ENCODE data around the gene CATSPER1.

Gene CATSPER1

DNA sequence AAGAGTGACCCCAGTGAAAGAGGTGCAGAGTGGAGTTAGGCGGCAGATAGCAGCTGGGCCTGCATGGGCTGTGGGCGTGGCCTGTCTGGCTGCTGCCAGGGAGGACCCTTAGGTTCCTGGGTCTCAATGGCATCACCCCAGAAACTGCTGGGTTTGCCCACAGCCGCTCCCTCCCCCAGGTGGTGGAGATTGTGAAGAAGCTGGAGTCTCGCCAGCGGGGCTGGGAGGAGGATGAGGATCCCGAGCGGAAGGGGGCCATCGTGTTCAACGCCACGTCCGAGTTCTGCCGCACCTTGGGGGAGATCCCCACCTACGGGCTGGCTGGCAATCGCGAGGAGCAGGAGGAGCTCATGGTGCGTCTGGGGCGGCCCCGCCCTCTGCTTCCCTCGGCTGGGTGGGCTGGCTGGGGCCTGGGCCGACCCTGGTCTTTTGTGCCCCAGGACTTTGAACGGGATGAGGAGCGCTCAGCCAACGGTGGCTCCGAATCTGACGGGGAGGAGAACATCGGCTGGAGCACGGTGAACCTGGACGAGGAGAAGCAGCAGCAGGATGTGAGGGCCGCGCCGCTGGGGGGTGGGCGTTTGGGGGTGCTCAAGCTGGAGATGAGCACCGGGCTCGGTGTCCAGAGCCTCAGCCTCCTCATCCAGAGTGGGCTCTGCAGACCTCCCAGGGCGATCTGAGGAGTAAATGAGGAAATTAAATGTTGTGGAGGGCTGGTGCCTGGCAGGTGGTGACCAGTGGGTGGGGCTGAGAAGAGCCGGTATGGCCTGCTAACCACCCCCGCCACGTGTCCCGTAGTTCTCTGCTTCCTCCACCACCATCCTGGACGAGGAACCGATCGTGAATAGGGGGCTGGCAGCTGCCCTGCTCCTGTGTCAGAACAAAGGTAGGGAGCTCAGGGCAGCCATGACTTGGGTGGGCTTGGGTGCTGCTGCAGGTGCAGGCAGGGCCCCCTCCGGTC is 49.8 kb downstream of the CATSPER1 start:
- no peak for TF ChIP-seq CTCF (IDR thresholded peaks at IDR 0.05; ENCODE audit: borderline replicate concordance, control extremely low read depth, extremely low read depth, insufficient read depth, missing control alignments)
- in situ Hi-C loops (cut with MboI; ENCODE audit: low sequenced_read_pairs, unreplicated experiment): loop anchor here (25.0 kb wide), 1 partner anchor 264 kb away; the partner anchor contains the start of genes KAT5 and RNASEH2C
- no peak for DNase-seq (ENCODE audit: low spot score)

GRCh38 chr11:65975771-65976170 is 50.5 kb downstream of the CATSPER1 start:
- in situ Hi-C loops (cut with MboI; ENCODE audit: low sequenced_read_pairs, unreplicated experiment): loop anchor here (25.0 kb wide), 1 partner anchor 263 kb away; the partner anchor contains the start of genes KAT5 and RNASEH2C
- no peak for DNase-seq (ENCODE audit: low spot score)
- no peak for TF ChIP-seq CTCF (IDR thresholded peaks at IDR 0.05; ENCODE audit: borderline replicate concordance, control extremely low read depth, extremely low read depth, insufficient read depth, missing control alignments)

DNA sequence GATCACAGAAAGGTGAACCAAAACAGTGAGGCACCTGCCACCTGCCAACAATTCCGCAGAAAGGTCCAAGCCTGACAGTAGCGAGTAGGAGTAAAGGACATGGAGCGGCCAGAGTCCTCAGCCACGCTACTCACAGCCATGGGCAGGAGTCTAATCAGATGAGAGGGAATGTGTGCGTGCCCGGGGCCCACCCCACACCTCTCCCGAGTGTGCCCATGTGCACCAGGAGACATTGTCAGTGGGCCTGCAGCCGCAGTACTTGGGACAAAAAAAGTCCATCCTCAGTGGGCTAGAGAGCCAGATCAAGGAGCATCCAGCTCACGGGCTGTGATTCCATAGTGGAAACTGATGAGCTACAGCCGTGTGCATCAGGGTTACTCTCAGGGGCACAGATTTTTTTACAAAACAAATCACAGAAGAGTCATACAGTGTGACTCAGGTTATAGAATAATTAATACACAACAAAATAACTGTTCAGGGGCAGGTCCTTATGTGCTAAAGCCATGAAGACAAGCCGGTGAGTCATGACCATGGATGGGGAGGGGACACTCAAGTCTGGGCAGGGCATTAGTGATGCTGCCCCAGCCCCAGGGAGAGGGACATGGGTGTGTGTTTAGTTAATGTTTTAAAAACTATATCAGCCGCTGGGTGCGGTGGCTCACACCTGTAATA is 52.7 kb downstream of the CATSPER1 start:
- in situ Hi-C loops (cut with MboI; ENCODE audit: low sequenced_read_pairs, unreplicated experiment): no loop called here
- DNase-seq (ENCODE audit: low spot score): no peak
- TF ChIP-seq CTCF (IDR thresholded peaks at IDR 0.05; ENCODE audit: borderline replicate concordance, control extremely low read depth, extremely low read depth, insufficient read depth, missing control alignments): no peak

GRCh38 chr11:65972116-65972515 is 54.2 kb downstream of the CATSPER1 start:
- TF ChIP-seq CTCF (IDR thresholded peaks at IDR 0.05; ENCODE audit: borderline replicate concordance, control extremely low read depth, extremely low read depth, insufficient read depth, missing control alignments): no peak
- in situ Hi-C loops (cut with MboI; ENCODE audit: low sequenced_read_pairs, unreplicated experiment): no loop called here

DNA sequence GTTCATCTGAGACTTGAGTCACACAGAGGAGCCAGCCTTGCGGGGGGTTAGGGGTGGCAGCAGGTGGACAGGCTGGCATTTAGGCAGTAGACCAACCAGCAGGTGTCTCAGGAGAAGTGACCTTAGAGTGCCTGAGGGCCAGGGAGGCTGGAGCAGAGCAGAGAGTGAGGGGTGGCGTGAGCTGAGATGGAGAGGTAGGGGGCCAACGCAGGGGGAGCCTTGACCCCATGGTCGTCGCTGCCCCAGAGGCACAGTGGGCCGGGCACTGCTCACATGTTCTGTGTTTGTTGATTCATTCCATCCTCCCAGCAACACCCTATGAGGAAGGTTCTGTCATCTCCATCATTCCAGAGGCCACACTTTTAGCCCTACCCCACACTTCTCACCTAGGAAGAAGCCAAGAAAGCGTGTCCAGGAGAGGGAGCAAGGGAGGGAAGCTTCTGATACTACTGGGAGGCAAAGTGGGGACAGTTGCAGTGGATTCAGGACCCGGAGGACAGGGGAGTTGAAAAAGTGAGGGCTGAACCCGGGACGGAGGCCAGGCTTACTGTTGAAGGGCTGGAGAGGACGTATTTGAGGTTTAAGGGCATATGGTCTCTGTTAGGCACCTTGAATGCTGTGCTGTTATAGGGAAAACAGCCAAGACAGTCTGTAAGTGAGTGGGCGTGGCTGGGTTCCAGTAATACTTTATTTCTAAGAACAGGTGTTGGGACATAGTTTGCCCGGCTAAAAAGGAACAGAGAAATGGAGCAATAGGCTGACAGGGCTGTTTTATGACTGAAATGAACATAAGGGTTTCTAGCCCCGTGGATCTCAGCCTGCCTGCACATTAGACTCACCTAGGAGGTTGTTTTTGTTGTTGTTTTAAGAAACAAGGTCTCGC is 57.4 kb downstream of the CATSPER1 start:
- DNase-seq (ENCODE audit: low spot score): no peak
- TF ChIP-seq CTCF (IDR thresholded peaks at IDR 0.05; ENCODE audit: borderline replicate concordance, control extremely low read depth, extremely low read depth, insufficient read depth, missing control alignments): no peak
- in situ Hi-C loops (cut with MboI; ENCODE audit: low sequenced_read_pairs, unreplicated experiment): no loop called here

More at GRCh38 chr11:65972116-65972515, 54.2 kb downstream of the CATSPER1 start:
- DNase-seq (ENCODE audit: low spot score): no peak

All from GM13976 (cell line).